GM12891 (cell line): ENCODE results near the gene MFSD6.
"Not testable (repeated sequence)": the region's sequence is repeated elsewhere in the genome, so short reads cannot be mapped to it uniquely, and the experiment has no call there.

ENCODE experiments used
- DNase-seq: peaks from one replicate; pipeline ENCODE4 v3.0.0; 2011; ENCODE audit warnings: low spot score; ENCODE audit not compliant: insufficient read length
- FAIRE-seq: peaks from 2 replicates; lab custom pipeline; 2011; peaks lifted over from hg19 to GRCh38; lab: Jason Lieb, UNC
- PAX5 ChIP-seq: IDR thresholded peaks from 2 replicates; pipeline ENCODE4 v1.6.1; 2011; ENCODE audit warnings: low read length, moderate library complexity, mild to moderate bottlenecking; ENCODE audit not compliant: insufficient read depth, severe bottlenecking
- POLR2A ChIP-seq: IDR thresholded peaks from 2 replicates; pipeline ENCODE4 v1.6.1; 2011; ENCODE audit warnings: low read depth, low read length, control low read depth
- POLR2AphosphoS5 ChIP-seq: IDR thresholded peaks from 2 replicates; pipeline ENCODE4 v1.6.1; 2011; ENCODE audit warnings: low read depth, low read length, control low read depth
- POU2F2 ChIP-seq: IDR thresholded peaks from 2 replicates; pipeline ENCODE4 v1.6.1; 2011; ENCODE audit warnings: low read depth, mild to moderate bottlenecking, control low read depth, low read length, moderate library complexity
- SPI1 ChIP-seq: IDR thresholded peaks from 2 replicates; pipeline ENCODE4 v1.6.1; 2011; ENCODE audit warnings: low read depth, low read length, control low read depth
- TAF1 ChIP-seq: IDR thresholded peaks from 2 replicates; pipeline ENCODE4 v1.6.1; 2011; ENCODE audit warnings: low read depth, low read length, control low read depth

Gene MFSD6

DNA sequence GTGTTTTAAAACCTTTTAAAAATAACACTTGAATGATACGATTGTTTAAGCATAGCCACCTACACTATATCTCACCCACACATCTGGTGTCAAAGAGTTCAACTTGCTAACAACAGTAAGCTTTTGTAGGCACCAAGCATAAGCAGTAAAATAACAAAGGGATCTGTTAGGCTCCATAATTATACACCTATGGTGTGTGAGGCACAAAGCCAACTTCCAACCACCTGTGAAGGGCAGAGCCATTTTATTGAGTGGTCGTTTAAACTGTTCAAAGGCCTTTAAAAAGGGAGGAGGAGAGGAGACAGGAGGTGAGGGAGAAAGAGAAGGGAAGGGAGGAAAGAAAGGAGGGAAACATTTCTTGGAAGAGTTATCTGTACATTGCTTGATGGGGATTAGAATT is 98.5 kb downstream of the MFSD6 start:
- DNase-seq (no peak), FAIRE-seq (no peak)
- TF ChIP-seq SPI1 (no peak), PAX5 (no peak), TAF1 (no peak), POLR2A (no peak), POU2F2 (no peak), POLR2AphosphoS5 (no peak)

DNA sequence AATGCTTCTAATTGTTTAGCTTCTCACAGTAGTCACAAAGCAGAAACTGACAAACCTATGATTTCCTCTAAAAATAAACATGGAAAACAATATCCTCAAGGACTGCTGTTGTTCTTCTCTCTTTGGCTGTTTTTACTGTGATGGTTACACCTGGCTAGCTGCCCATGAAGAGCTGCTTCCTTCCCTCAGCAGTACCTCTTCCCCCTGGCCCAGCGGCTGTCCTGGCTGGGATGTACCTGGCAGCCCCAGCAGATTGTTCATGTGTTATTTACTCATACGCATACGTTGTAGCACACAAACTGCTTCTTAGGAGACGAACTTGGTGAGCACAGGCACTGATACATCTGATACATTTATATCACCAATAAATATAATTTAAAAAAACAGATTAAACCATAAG is 99.0 kb downstream of the MFSD6 start:
- FAIRE-seq (peak; percentile 58), DNase-seq (no peak)
- TF ChIP-seq SPI1 (no peak), POLR2AphosphoS5 (no peak), POLR2A (no peak), PAX5 (no peak), TAF1 (no peak)

- FAIRE-seq, result not testable (repeated sequence)
Observed at GRCh38 chr2:190509895-190510294, 101.7 kb downstream of the MFSD6 start.

DNA sequence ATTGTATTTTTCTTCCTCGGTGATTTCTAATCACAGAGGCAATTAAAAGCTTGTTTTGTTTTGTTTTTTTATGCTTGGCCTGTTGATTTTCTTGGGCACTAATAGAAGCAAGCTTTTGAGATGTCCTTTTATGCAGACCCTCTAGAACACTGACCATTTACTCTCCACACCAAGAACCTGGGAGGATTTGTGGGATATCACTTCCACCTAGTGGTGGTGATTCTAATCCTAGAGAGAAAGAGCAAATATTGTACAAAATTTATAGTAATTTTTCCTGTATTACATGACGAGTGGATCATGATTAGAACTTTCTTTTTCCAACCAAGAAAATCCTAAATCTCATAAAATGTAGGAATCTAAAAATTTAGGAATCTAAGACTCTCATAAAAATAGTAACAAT is 102.9 kb downstream of the MFSD6 start:
- no peak for FAIRE-seq
- DNase-seq, result no peak
- TF ChIP-seq SPI1 (no peak), PAX5 (no peak), POU2F2 (no peak), POLR2AphosphoS5 (no peak), POLR2A (no peak), TAF1 (no peak)

More at GRCh38 chr2:190509895-190510294, 101.7 kb downstream of the MFSD6 start:
- DNase-seq, result not testable (repeated sequence)

GRCh38 chr2:190512539-190513095 is 104.5 kb downstream of the MFSD6 start:
- TF ChIP-seq SPI1 (no peak), PAX5 (no peak), POU2F2 (no peak), TAF1 (no peak), POLR2AphosphoS5 (no peak), POLR2A (no peak)
- DNase-seq (no peak), FAIRE-seq (no peak)

DNA sequence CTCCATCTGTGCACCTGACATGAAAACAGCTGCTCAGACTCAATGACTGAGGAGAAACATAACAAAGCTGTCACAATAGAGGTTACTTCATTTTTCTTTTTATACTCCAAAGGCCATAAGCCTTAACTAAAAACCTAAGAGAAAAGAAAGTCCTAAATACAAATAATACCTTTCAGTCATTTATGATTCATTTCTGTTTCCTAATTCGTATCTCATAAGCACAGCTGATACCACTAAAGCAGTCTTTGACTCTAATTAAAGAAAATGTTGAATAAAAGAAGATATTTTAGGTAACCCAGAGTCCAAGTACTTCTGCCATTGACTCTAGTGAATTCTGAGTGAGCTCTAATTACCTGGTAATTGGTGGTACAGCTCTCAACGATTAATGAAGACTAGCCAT is 105.7 kb downstream of the MFSD6 start:
- TF ChIP-seq POLR2AphosphoS5, result no peak
- no peak for TF ChIP-seq PAX5
- no peak for TF ChIP-seq TAF1
- TF ChIP-seq POU2F2, result no peak
- FAIRE-seq (peak; percentile 5), DNase-seq (no peak)

DNA sequence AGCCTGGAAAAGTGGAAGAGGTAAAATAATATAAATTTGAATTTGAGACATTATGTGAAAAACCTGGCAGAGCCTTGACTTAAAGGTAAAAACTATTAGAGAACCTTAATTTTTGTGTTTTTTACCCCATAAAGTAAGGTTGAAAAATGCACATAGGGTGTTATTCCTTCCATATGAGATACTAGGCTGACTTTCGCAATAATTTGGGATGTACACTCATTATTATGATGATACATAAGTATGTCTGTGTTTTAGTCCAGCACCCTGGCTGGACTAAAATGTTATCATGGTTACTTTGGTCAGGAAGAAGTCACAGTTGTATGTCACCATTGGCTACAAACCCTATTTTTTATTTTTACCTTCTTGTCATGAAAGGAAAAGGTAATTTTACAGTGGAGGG is 106.5 kb downstream of the MFSD6 start:
- TF ChIP-seq POLR2AphosphoS5, result no peak
- no peak for TF ChIP-seq POU2F2
- no peak for TF ChIP-seq POLR2A
- TF ChIP-seq PAX5, result no peak
- no peak for TF ChIP-seq TAF1
- no peak for TF ChIP-seq SPI1
- no peak for DNase-seq
- no peak for FAIRE-seq

DNA sequence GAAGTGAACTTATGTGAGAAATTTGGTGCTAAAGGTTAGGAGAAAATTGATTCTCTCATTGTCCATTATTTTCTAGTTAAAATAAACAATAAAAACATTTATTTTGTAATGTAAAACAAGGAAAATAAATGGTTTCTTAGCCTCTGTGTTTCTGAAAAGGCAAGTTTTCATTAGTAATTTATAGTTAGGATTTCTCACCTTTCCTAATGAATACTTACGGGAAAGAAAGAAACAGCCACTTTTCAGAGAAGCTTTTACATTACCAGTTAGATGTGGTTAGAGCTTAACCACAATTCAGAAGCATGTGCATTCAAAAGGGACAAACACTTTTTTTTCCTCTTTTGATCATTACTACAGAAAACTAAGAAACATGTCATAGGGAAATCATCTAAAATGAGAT is 107.5 kb downstream of the MFSD6 start:
- FAIRE-seq, result no peak
- TF ChIP-seq SPI1 (no peak), PAX5 (no peak), POLR2A (no peak), POU2F2 (no peak), POLR2AphosphoS5 (no peak), TAF1 (no peak)
- DNase-seq, result no peak

GRCh38 chr2:190517468-190517867 is 109.3 kb downstream of the MFSD6 start:
- FAIRE-seq, result no peak
- TF ChIP-seq PAX5 (no peak), SPI1 (no peak), TAF1 (no peak), POLR2A (no peak), POLR2AphosphoS5 (no peak), POU2F2 (no peak)
- no peak for DNase-seq

DNA sequence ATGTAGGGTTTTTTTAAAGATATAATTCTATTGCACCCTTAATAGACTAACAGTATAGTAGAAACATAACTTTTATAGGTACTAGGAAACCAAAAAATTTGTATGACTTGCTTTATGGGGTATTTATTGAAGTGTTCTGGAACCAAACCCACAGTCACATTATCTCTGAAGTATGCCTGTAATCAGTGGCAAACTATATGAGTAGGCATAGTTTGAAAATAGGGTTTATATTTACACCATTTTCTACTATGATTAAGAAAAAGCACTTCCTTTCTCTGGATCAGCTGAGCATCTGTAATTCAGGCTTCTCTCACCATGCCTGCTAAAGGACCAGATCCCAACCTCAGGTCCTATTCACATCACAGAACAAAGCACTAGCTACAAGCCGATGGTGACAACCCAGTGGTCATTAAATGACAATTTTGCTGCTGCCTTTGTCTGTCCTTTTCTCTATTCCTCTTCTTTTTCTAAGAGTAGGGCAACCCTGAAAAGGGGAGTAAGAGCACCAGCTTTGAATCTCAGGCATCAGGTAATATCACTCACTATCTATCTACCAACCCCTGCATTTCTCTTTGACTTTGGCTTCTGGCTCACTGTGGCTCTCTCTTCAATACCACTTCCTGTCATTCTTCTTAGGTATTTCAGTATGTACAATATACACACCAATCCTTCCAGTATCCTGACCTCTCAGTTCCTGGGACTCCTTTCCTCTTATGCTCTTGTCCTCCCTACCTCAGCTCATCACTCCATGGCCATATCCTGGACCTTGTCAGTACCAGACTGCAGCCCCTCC is 112.0 kb downstream of the MFSD6 start:
- no peak for TF ChIP-seq POU2F2
- TF ChIP-seq POLR2AphosphoS5, result no peak
- no peak for TF ChIP-seq PAX5
- no peak for TF ChIP-seq POLR2A
- TF ChIP-seq TAF1, result no peak
- no peak for TF ChIP-seq SPI1
- peak; percentile 63 for FAIRE-seq
- DNase-seq, result no peak
